AG10803 (cell line): ENCODE measurements around the gene GPHN.

ENCODE experiments used
- DNase-seq: peaks from one replicate; pipeline ENCODE4 v3.0.0; 2010; ENCODE audit warnings: low read depth
- H3K4me3 ChIP-seq: 2 replicates; pipeline ENCODE4 v1.5.1; 2011; ENCODE audit warnings: mild to moderate bottlenecking, low read length, control low read depth
- CTCF ChIP-seq: conservative IDR thresholded peaks from 2 replicates; pipeline ENCODE4 v1.5.1; 2011; ENCODE audit warnings: mild to moderate bottlenecking, low read length, control low read depth, inconsistent platforms

The GPHN gene

GRCh38 chr14:67192366-67192765 is 684.4 kb downstream of the GPHN start:
- H3K4me3 ChIP-seq = no peak overlapping the region
- no peak for DNase-seq
- no peak for TF ChIP-seq CTCF

- H3K4me3 ChIP-seq = no peak overlapping the region
- no peak for TF ChIP-seq CTCF
- no peak for DNase-seq
Observed at GRCh38 chr14:67195279-67195678, 687.3 kb downstream of the GPHN start.

GRCh38 chr14:67199016-67199415 is 691.1 kb downstream of the GPHN start:
- no peak overlapping the region for H3K4me3 ChIP-seq
- no peak for TF ChIP-seq CTCF
- DNase-seq = peak; percentile 5

GRCh38 chr14:67207810-67208209 is 699.9 kb downstream of the GPHN start:
- H3K4me3 ChIP-seq = no peak overlapping the region
- no peak for DNase-seq
- TF ChIP-seq CTCF = no peak

- no peak for TF ChIP-seq CTCF
- no peak overlapping the region for H3K4me3 ChIP-seq
- DNase-seq = no peak
Observed at GRCh38 chr14:67218126-67218525, 710.2 kb downstream of the GPHN start.

GRCh38 chr14:67221248-67221981 is 713.5 kb downstream of the GPHN start:
- TF ChIP-seq CTCF = no peak
- peak; percentile 86 for DNase-seq

GRCh38 chr14:67221982-67222328 is 714.0 kb downstream of the GPHN start:
- H3K4me3 ChIP-seq = no peak overlapping the region
- DNase-seq = no peak
- TF ChIP-seq CTCF = no peak

More at GRCh38 chr14:67221248-67221981, 713.5 kb downstream of the GPHN start:
- no peak overlapping the region for H3K4me3 ChIP-seq
